Coronary artery (tissue), 2 donors: ENCODE results near the gene POLR1B.

ENCODE experiments used
- DNase-seq: peaks from one replicate; pipeline ENCODE4 v3.0.0-alpha.2; 2017; ENCODE audit warnings: low spot score
- H3K27ac ChIP-seq, 2 donors: fragments of 200-600 bp; sonication (generic); one replicate each; pipeline ENCODE4 v1.5.1; 2016 to 2019
- H3K4me3 ChIP-seq: fragments of 200-600 bp; sonication (generic); 2 replicates; pipeline ENCODE4 v1.5.1; 2016; ENCODE audit warnings: mild to moderate bottlenecking, moderate library complexity
- CTCF ChIP-seq: fragments of 200-600 bp; sonication (generic); IDR thresholded peaks from one replicate; pipeline ENCODE4 v1.5.1; 2019; ENCODE audit warnings: antibody characterized with exemption

The POLR1B gene

GRCh38 chr2:112582314-112582746 is 40.1 kb downstream of the POLR1B start:
- Histone ChIP-seq H3K4me3 (no peak overlapping the region), H3K27ac (no peak overlapping the region)
- DNase-seq: no peak
- TF ChIP-seq CTCF: peak; percentile 42

DNA sequence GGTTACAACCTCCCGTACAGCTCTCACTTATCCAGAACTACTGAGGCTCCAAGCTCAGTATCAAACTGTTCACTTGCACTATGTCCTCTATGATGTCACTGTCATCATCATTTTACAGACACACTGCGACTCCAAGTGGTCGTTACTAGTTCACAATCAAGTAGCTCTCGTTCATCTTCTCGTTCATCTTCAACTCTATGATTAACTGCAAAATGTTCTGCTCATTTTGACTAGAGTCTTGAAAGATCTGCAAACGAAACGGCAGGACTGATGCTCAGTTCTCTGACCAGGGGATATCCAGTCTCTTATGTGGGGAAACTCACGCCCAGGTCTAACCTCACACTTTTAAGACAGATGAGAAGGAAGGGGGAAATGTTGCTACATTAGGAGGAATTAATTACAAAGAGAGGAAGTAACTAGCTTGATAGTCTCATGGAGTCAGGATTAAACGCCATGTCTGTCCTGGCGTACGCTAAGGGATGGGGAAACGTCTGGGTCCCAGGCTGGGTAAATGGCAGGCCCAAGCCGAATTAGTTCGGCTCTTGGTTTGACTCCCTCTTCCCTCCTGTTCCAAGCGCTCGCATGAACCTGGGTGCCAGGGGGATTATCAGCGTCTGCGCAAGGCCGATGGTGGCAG is 41.4 kb downstream of the POLR1B start:
- DNase-seq: no peak
- TF ChIP-seq CTCF: no peak
- peak overlapping the region; percentile 74 to 98 for H3K27ac ChIP-seq
- H3K4me3 ChIP-seq: peak overlapping the region; percentile 76

- Histone ChIP-seq H3K27ac (peak within 1 kb of the TSS; percentile 74 to 98), H3K4me3 (peak within 1 kb of the TSS; percentile 76)
- DNase-seq: peak; percentile 97
- TF ChIP-seq CTCF: no peak
These were observed 42.0 kb downstream of the POLR1B start, which contains the start of gene CHCHD5 for GRCh38 chr2:112584134-112584890. CHCHD5 (plus strand) TSS chr2:112584609; CDS start chr2:112584648, 39 bp downstream.

DNA sequence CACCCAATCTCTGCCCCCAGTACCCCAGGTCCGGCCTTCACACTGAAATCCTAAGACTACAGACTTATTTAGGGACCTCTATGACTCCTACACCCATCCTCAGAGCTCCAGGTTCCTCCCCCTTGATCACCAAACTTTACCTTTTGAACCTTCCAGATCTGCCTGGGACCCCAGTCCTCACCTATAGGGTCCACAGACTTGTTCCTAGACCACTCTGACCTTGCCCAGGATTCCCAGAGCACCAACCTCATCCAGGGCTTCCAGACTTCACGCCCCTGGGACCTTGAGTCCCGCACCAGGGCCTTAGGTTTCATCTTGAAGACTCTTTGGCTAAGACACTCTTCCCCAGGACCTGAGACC is 42.6 kb downstream of the POLR1B start:
- peak; percentile 77 for DNase-seq
- no peak for TF ChIP-seq CTCF
- peak overlapping the region; percentile 76 for H3K4me3 ChIP-seq
- H3K27ac ChIP-seq: peak overlapping the region; percentile 74 to 98

- peak overlapping the region; percentile 76 for H3K4me3 ChIP-seq
- no peak for TF ChIP-seq CTCF
- no peak for DNase-seq
- H3K27ac ChIP-seq: peak overlapping the region in 1 of 2 donors; percentile 98
These were observed 43.1 kb downstream of the POLR1B start for GRCh38 chr2:112585400-112585799.

DNA sequence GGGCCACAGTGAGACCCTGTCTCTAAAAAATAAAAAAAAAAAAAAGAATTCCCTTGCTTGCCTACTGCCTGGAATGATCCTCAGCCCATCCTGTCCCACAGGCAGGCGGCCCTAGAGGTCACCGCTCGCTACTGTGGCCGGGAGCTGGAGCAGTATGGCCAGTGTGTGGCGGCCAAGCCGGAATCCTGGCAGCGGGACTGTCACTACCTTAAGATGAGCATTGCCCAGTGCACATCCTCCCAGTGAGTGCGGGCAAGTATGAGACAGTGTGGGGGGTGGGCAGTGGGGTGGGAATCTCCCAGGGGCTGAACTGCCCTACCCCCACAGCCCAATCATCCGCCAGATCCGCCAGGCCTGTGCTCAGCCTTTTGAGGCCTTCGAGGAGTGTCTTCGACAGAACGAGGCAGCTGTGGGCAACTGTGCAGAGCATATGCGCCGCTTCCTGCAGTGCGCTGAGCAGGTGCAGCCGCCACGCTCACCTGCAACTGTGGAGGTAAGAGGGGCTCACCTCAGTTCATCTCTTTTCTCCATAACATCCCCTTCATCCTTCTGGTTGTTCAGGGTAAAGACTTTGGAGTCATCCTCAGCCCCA is 43.7 kb downstream of the POLR1B start:
- no peak overlapping the region for H3K27ac ChIP-seq
- TF ChIP-seq CTCF: no peak
- no peak overlapping the region for H3K4me3 ChIP-seq
- no peak for DNase-seq
